SU-DHL-6 (cell line): ENCODE data around the gene PTH2.

Experiments
- H2AFZ ChIP-seq: fragments of 200-600 bp; sonication (generic); 2 replicates; pipeline ENCODE4 v1.6.1; 2014; ENCODE audit warnings: low read depth, mild to moderate bottlenecking, moderate library complexity, mixed read lengths, antibody characterized with exemption, low read length; ENCODE audit not compliant: severe bottlenecking
- H3F3A ChIP-seq: fragments of 200-600 bp; shearing (Covaris generic); 2 replicates; pipeline ENCODE4 v1.6.0; 2016; ENCODE audit warnings: antibody characterized with exemption, mild to moderate bottlenecking; ENCODE audit not compliant: insufficient read depth
- H3K27ac ChIP-seq: fragments of 200-600 bp; sonication (generic); 2 replicates; pipeline ENCODE4 v1.5.1; 2016; ENCODE audit warnings: low read depth, mild to moderate bottlenecking, low read length, moderate library complexity, mixed read lengths
- H3K27me3 ChIP-seq: fragments of 200-600 bp; sonication (generic), shearing (Covaris generic); 2 replicates; pipeline ENCODE4 v1.6.0; 2014; ENCODE audit warnings: mild to moderate bottlenecking, low read length
- H3K36me3 ChIP-seq: fragments of 200-600 bp; sonication (generic); 2 replicates; pipeline ENCODE4 v1.6.1; 2014; ENCODE audit warnings: mild to moderate bottlenecking, low read length, mixed read lengths
- H3K4me2 ChIP-seq: fragments of 300-600, 200-600 bp; shearing (Covaris generic), sonication (generic); 2 replicates; pipeline ENCODE4 v1.6.0; 2014; ENCODE audit warnings: low read length, low read depth, mild to moderate bottlenecking; ENCODE audit not compliant: poor library complexity, severe bottlenecking
- H3K4me3 ChIP-seq: fragments of 200-600 bp; sonication (generic); 2 replicates; pipeline ENCODE4 v1.5.1; 2014; ENCODE audit warnings: antibody characterized with exemption, low read length, mild to moderate bottlenecking, mixed read lengths; ENCODE audit not compliant: insufficient read depth, poor library complexity, severe bottlenecking
- H3K79me2 ChIP-seq: fragments of 200-600 bp; sonication (generic); 2 replicates; pipeline ENCODE4 v1.6.1; 2014; ENCODE audit warnings: mild to moderate bottlenecking, low read length, moderate library complexity; ENCODE audit not compliant: insufficient read depth
- H3K9ac ChIP-seq: fragments of 200-600 bp; sonication (generic); 2 replicates; pipeline ENCODE4 v1.7.0; 2014; ENCODE audit warnings: mild to moderate bottlenecking, low read length
- H3K9me2 ChIP-seq: fragments of 200-600 bp; sonication (generic); replicated peaks from 2 replicates; pipeline ENCODE4 v1.6.1; 2014; ENCODE audit warnings: low read length; ENCODE audit not compliant: insufficient read depth
- H3K9me3 ChIP-seq: fragments of 200-600 bp; sonication (generic); 2 replicates; pipeline ENCODE4 v1.6.1; 2014; ENCODE audit warnings: low read length, mixed read lengths; ENCODE audit not compliant: insufficient read depth
- H4K20me1 ChIP-seq: fragments of 200-600 bp; sonication (generic); 2 replicates; pipeline ENCODE4 v1.6.1; 2014; ENCODE audit warnings: low read depth, mild to moderate bottlenecking, antibody characterized with exemption, low read length, moderate library complexity, mixed read lengths
- EZH2phosphoT487 ChIP-seq: fragments of 200-600 bp; sonication (generic), shearing (Covaris generic); conservative IDR thresholded peaks from 2 replicates; pipeline ENCODE4 v1.6.1; 2018; ENCODE audit warnings: mild to moderate bottlenecking, antibody characterized with exemption, low read length, moderate library complexity, mixed read lengths
- TF ChIP-seq, protein P1 (sequence below): fragments of 200-600 bp; sonication (generic); IDR thresholded peaks from one replicate; pipeline ENCODE4 v1.5.1; 2017; ENCODE audit warnings: antibody characterized with exemption, mild to moderate bottlenecking, low read length, moderate library complexity; ENCODE audit not compliant: insufficient read depth, poor library complexity, severe bottlenecking

Gene PTH2

DNA sequence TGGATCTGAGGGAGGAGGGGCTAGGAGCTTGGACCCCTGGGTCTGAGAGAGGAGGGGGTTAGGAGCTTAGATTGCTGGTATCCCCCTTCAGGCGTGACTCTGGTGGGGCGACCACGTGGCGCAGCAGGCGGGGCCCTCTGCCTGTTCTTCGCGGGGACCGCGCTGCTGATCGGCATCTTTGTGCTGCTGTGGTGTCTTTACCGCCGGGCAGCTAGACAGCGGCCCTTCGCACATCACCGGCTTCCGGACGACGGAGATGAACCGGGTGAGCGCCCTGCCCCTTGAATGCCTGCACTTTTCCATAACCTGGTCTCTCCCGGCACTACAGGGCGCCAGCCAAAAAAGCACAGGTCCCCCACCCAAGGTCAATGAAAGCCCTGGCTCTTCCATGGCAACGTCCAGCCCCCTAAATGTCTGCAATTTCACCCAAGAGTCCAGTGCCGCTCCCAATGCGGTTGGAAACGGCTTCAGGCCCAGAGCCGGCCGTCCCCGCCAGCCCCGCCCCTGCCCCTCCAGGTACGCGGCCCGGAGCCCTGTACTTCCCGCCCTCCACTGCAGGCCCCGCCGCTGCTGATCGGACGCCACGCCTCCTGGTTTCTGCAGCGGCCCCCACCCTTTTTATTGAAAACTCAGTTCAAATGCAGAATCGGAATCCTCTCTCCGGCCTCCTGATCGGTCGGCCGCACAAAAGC lies 4.8 kb upstream of the PTH2 start:
- H3K9ac ChIP-seq = no peak overlapping the region
- H3K27me3 ChIP-seq = no peaks in the 10 kb centered on the region
- H4K20me1 ChIP-seq = no peaks in the 10 kb centered on the region
- H3K9me3 ChIP-seq = no peaks in the 10 kb centered on the region
- H3K4me2 ChIP-seq = no peak overlapping the region
- H3K79me2 ChIP-seq = no peaks in the 10 kb centered on the region
- no peak overlapping the region for H3K4me3 ChIP-seq
- no peak overlapping the region for H2AFZ ChIP-seq
- no peak overlapping the region for H3K27ac ChIP-seq
- H3F3A ChIP-seq = no peaks in the 10 kb centered on the region
- no peaks in the 10 kb centered on the region for H3K9me2 ChIP-seq
- TF ChIP-seq, protein P1, sequence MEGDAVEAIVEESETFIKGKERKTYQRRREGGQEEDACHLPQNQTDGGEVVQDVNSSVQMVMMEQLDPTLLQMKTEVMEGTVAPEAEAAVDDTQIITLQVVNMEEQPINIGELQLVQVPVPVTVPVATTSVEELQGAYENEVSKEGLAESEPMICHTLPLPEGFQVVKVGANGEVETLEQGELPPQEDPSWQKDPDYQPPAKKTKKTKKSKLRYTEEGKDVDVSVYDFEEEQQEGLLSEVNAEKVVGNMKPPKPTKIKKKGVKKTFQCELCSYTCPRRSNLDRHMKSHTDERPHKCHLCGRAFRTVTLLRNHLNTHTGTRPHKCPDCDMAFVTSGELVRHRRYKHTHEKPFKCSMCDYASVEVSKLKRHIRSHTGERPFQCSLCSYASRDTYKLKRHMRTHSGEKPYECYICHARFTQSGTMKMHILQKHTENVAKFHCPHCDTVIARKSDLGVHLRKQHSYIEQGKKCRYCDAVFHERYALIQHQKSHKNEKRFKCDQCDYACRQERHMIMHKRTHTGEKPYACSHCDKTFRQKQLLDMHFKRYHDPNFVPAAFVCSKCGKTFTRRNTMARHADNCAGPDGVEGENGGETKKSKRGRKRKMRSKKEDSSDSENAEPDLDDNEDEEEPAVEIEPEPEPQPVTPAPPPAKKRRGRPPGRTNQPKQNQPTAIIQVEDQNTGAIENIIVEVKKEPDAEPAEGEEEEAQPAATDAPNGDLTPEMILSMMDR = no peak
- no peak for TF ChIP-seq EZH2phosphoT487
- H3K36me3 ChIP-seq = no peaks in the 10 kb centered on the region

DNA sequence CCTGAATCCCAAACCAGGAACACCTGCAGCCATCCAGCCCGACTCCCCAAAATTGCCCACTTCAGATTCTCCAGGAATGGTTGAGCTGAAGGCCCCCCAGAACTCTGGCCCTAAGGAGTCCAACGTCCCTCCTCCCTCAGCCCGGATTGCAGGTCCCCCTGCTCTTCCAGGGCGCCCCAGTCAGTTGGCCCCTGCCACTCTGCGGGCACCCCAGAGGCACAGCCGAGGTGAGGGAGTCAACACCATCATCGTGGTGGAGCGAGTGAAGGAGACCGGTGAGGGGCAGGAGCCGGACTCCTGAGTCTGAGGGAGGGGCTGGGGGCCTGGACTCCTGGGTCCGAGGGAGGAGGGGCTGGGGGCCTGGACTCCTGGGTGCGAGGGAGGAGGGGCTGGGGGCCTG lies 4.1 kb upstream of the PTH2 start:
- Histone ChIP-seq H3K27me3 (no peaks in the 10 kb centered on the region), H3K9me3 (no peaks in the 10 kb centered on the region), H3K4me3 (no peak overlapping the region), H3K27ac (no peak overlapping the region), H3F3A (no peaks in the 10 kb centered on the region), H4K20me1 (no peaks in the 10 kb centered on the region), H2AFZ (no peak overlapping the region), H3K79me2 (no peaks in the 10 kb centered on the region), H3K36me3 (no peaks in the 10 kb centered on the region), H3K9me2 (no peaks in the 10 kb centered on the region), H3K4me2 (no peak overlapping the region), H3K9ac (no peak overlapping the region)
- TF ChIP-seq EZH2phosphoT487 = no peak
- TF ChIP-seq, protein P1 = no peak

DNA sequence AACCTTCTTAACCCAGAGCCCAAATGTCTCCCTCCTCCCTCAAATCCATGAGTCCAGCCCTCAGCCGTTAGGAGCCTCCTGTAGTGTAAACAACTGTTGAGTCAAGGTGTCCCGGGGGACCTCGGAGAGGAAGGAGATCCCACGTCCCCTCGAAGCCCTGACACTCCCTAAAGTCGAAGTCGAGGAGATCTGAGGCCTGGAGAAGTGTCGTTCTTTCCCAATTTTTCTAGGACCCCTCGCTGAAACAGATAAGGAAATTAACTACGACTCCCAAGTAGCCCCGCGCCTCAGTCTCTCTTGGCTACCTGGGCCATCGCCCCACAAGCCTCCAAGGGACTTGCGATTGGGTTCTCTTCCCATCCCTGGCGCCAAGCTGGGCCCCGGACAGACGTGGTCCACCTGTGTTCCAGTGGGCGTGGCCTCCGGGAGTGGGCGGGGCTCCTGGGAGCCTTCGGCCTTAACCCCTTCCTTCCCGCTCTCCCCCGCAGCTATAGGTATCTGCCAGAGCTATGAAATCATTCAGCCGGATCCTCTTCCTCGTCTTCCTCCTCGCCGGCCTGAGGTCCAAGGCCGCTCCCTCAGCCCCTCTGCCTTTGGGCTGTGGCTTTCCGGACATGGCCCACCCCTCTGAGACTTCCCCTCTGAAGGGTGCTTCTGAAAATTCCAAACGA lies 2.8 kb upstream of the PTH2 start:
- Histone ChIP-seq H3F3A (no peaks in the 10 kb centered on the region), H3K4me3 (no peak overlapping the region), H3K4me2 (no peak overlapping the region), H3K27me3 (no peaks in the 10 kb centered on the region), H3K9ac (no peak overlapping the region), H4K20me1 (no peaks in the 10 kb centered on the region), H3K79me2 (no peaks in the 10 kb centered on the region), H3K36me3 (no peaks in the 10 kb centered on the region), H3K27ac (no peak overlapping the region), H3K9me2 (no peaks in the 10 kb centered on the region), H3K9me3 (no peaks in the 10 kb centered on the region), H2AFZ (no peak overlapping the region)
- TF ChIP-seq, protein P1 = no peak
- TF ChIP-seq EZH2phosphoT487 = no peak
